HepG2 (cell line): ENCODE data around the gene ABCA3. TPM values are rescaled to one million over a fixed set of nuclear protein-coding genes. Genes with fewer than 3 reads are reported as not detected.
A peak's percentile ranks its signal among the peaks of the same experiment; 100 is the strongest.

Experiments
- ATAC-seq: fragments of 200-7000 bp; cut with Tn5 transposase; 3 replicates; pipeline ENCODE4 v1.9.1; 2020; ENCODE audit warnings: mild to moderate bottlenecking, moderate library complexity
- BruUV-seq: library from RNA; stranded (reverse); fragments of 400-500 nt; replicated peaks from 2 replicates; lab custom pipeline; 2021; lab: Mats Ljungman, UMichigan
- CTCF ChIA-PET: fragments of 300-600 bp; formaldehyde crosslinking; extraction: SDS; loops from one replicate; lab custom pipeline; 2021; ENCODE audit warnings: low total read pairs, inconsistent platforms, low intra/inter-chr PET ratio; lab: Yijun Ruan, JAX
- POLR2A ChIA-PET: fragments of 350-600 bp; sonication (Branson Sonifier 250); formaldehyde crosslinking; loops from one replicate; lab custom pipeline; 2020; ENCODE audit warnings: antibody characterized with exemption, inconsistent platforms; lab: Yijun Ruan, JAX
- DNase-seq: peaks from one replicate; pipeline ENCODE4 v3.0.0-alpha.2; 2015; ENCODE audit warnings: low spot score
- FAIRE-seq: peaks from 3 replicates; lab custom pipeline; 2011; peaks lifted over from hg19 to GRCh38; lab: Jason Lieb, UNC
- H2AFZ ChIP-seq: one replicate; pipeline ENCODE4 v1.6.1; 2011; ENCODE audit warnings: low read length, inconsistent platforms
- H3K27ac ChIP-seq: fragments of 300-600 bp; 3 replicates; pipeline ENCODE4 v1.8.0; 2011; ENCODE audit warnings: mixed run types, mild to moderate bottlenecking, mixed read lengths, low read length, inconsistent platforms; ENCODE audit not compliant: insufficient read depth; ENCODE audit errors: extremely low read length
- H3K27me3 ChIP-seq, 2 experiments: fragments of 200-600 bp in 1 of 2; 2 replicates in 1 of 2; 3 replicates in 1 of 2; pipeline versions ENCODE4 v1.6.0 to v1.8.0; 2011; ENCODE audit warnings: low read length in 2 of 2, mild to moderate bottlenecking in 2 of 2, moderate library complexity in 2 of 2, inconsistent platforms in 1 of 2; ENCODE audit not compliant: insufficient read depth in 2 of 2, control insufficient read depth in 1 of 2
- H3K36me3 ChIP-seq, 2 experiments: fragments of 200-600 bp in 1 of 2; replicated peaks in 1 of 2; 2 replicates in 1 of 2; 3 replicates in 1 of 2; pipeline versions ENCODE4 v1.5.1 to v1.8.0; 2011; ENCODE audit warnings: low read length in 2 of 2, inconsistent platforms in 1 of 2; ENCODE audit not compliant: insufficient read depth in 2 of 2, control insufficient read depth in 1 of 2
- H3K4me1 ChIP-seq: 2 replicates; pipeline ENCODE4 v1.5.1; 2012; ENCODE audit warnings: low read length, inconsistent platforms; ENCODE audit not compliant: insufficient read depth
- H3K4me2 ChIP-seq: 2 replicates; pipeline ENCODE4 v1.6.0; 2011; ENCODE audit warnings: low read depth, low read length, inconsistent platforms
- H3K4me3 ChIP-seq, 3 experiments: fragments of 200-600 bp in 1 of 3; sonication (generic), shearing (Covaris generic) in 1 of 3; replicated peaks in 1 of 3; 2 replicates each; pipeline ENCODE4 v1.5.1; 2011 to 2016; ENCODE audit warnings: low read length in 3 of 3, inconsistent platforms in 2 of 3, low read depth in 2 of 3, mild to moderate bottlenecking in 2 of 3, control low read depth in 1 of 3, mixed read lengths in 1 of 3; ENCODE audit not compliant: insufficient read depth in 1 of 3
- H3K79me2 ChIP-seq: one replicate; pipeline ENCODE4 v1.6.1; 2011; ENCODE audit warnings: low read length, inconsistent platforms; ENCODE audit not compliant: insufficient read depth
- H3K9ac ChIP-seq: 2 replicates; pipeline ENCODE4 v1.6.0; 2011; ENCODE audit warnings: mild to moderate bottlenecking, low read depth, low read length, inconsistent platforms; ENCODE audit not compliant: insufficient read depth
- H3K9me3 ChIP-seq: 2 replicates; pipeline ENCODE4 v1.5.1; 2012; ENCODE audit warnings: mild to moderate bottlenecking, low read length
- H4K20me1 ChIP-seq: 2 replicates; pipeline ENCODE4 v1.6.0; 2011; ENCODE audit warnings: inconsistent platforms, mild to moderate bottlenecking, low read length, moderate library complexity; ENCODE audit not compliant: insufficient read depth
- MED8 ChIP-seq: sonication (generic); formaldehyde crosslinking; IDR thresholded peaks from 2 replicates; pipeline ENCODE4 v1.8.1; 2023; ENCODE audit warnings: mild to moderate bottlenecking, missing genetic modification reagents; ENCODE audit not compliant: insufficient replicate concordance
- MTA1 ChIP-seq: sonication (generic); formaldehyde crosslinking; IDR thresholded peaks from 2 replicates; pipeline ENCODE4 v1.4.0; 2020; ENCODE audit warnings: missing genetic modification reagents, mild to moderate bottlenecking, borderline replicate concordance
- ZFP36L1 ChIP-seq: sonication (generic); formaldehyde crosslinking; IDR thresholded peaks from 2 replicates; pipeline ENCODE4 v1.8.0; 2022; ENCODE audit warnings: mild to moderate bottlenecking, missing genetic modification reagents, moderate library complexity
- ZMYM4 ChIP-seq: sonication (generic); formaldehyde crosslinking; IDR thresholded peaks from 2 replicates; pipeline ENCODE4 v1.8.1; 2023; ENCODE audit warnings: mild to moderate bottlenecking, missing genetic modification reagents
- ZNF263 ChIP-seq: sonication (generic); formaldehyde crosslinking; IDR thresholded peaks from 2 replicates; pipeline ENCODE4 v1.4.0; 2020; ENCODE audit warnings: missing genetic modification reagents
- ZNF367 ChIP-seq: sonication (generic); formaldehyde crosslinking; IDR thresholded peaks from 2 replicates; pipeline ENCODE4 v1.4.0; 2020; ENCODE audit warnings: missing genetic modification reagents, borderline replicate concordance
- WGBS: methylation state at CpG from one replicate; pipeline ENCODE4 v1.1.6; 2017; ENCODE audit warnings: low lambda C conversion rate; 5-methylcytosine and 5-hydroxymethylcytosine counted together
- in situ Hi-C: cut with HindIII; loops from 2 replicates; pipeline ENCODE4 v1.10.0; 2017; ENCODE audit warnings: low pct_unique_long_range_greater_than_20kb; ENCODE audit not compliant: extremely low pct_ligation_motif_present
- intact Hi-C: fragments of 100-400 bp; cut with micrococcal nuclease; formaldehyde crosslinking; loops from one replicate; pipeline ENCODE4 v1.10.0; 2022; ENCODE audit not compliant: unreplicated experiment
- polyA plus RNA-seq, 8 experiments: library from polyadenylated mRNA; depleted of rRNA in 3 of 8; stranded (reverse) in 7 of 8; unstranded in 1 of 8; fragments of >200 nt; fragmentation: Illumina TruSeq in 4 of 8; extraction: Trizol in 4 of 8; gene quantifications; 2 replicates each; pipeline versions ENCODE4 v1.2.1 to v1.2.3, GENCODE V29; 2011 to 2016; ENCODE audit warnings: low read depth in 4 of 8, missing spikeins in 1 of 8, mixed read lengths in 1 of 8; ENCODE audit not compliant: insufficient read depth in 1 of 8
- total RNA-seq, 5 experiments: library from RNA; depleted of rRNA; stranded (reverse); fragments of >200 nt; fragmentation: Illumina TruSeq; extraction: Trizol; gene quantifications; 2 replicates each; pipeline ENCODE4 v1.2.3, GENCODE V29; 2016; ENCODE audit warnings: low read depth in 1 of 5

The ABCA3 gene
- total and polyA plus RNA-seq, 2 of the 13 experiments (the other 11 are each of a cell fraction or from before 2014, with no cell fraction given) = 0.60 to 1.5 TPM

- Histone ChIP-seq H3K27ac (no peak overlapping the region), H3K36me3 (0 out of 5 replicates have a peak, but pooled peaks cover 0 to 2% of the 10 kb centered on the region in 2 experiments), H3K27me3 (peaks cover 20 to 63% of the 10 kb centered on the region in 2 experiments), H3K4me3 (no peak overlapping the region), H4K20me1 (no peaks in the 10 kb centered on the region), H3K4me2 (no peak overlapping the region), H2AFZ (no peak overlapping the region), H3K79me2 (no peaks in the 10 kb centered on the region), H3K9me3 (no peaks in the 10 kb centered on the region), H3K4me1 (peaks cover 27% of the 10 kb centered on the region; the same call in 1 of the 2 replicates), H3K9ac (no peak overlapping the region)
- FAIRE-seq (no peak), DNase-seq (no peak), ATAC-seq (peak; percentile 21)
- TF ChIP-seq MED8 (CRISPR knock-in tag) (no peak), ZNF367 (CRISPR knock-in tag) (no peak), MTA1 (CRISPR knock-in tag) (no peak), ZNF263 (peak; percentile 76), ZMYM4 (CRISPR knock-in tag) (no peak), ZFP36L1 (no peak)
- intact Hi-C loops (no loop called here), in situ Hi-C loops (no loop called here)
- 37% methylated on average over 16 of the region's 26 CpGs for WGBS
- ChIA-PET POLR2A (no interaction called here), CTCF (no interaction called here)
- BruUV-seq = no TSS peak
These were observed 63.9 kb downstream of the ABCA3 start for GRCh38 chr16:2276368-2277195.
